ENCODE data around the gene ATP9A.
"Not testable (repeated sequence)": the region's sequence is repeated elsewhere in the genome, so short reads cannot be mapped to it uniquely, and the experiment has no call there.

Gene ATP9A

GRCh38 chr20:51725584-51726176 is 42.5 kb downstream of the ATP9A start:
- no peak for TF ChIP-seq CTCF (IDR thresholded peaks at IDR 0.05; ENCODE audit: low read depth, low read length)
- DNase-seq = no peak
- Histone ChIP-seq H3K4me3 (ENCODE audit: low read depth, low read length) (no peak overlapping the region), H3K4me1 (no peaks in the 10 kb centered on the region), H3K36me3 (no peaks in the 10 kb centered on the region), H3K9me3 (no peaks in the 10 kb centered on the region), H3K27me3 (no peaks in the 10 kb centered on the region)

- not testable (repeated sequence) for H3K36me3 ChIP-seq; H3K9me3 ChIP-seq; H3K27me3 ChIP-seq; H3K4me3 ChIP-seq (ENCODE audit: low read depth, low read length); DNase-seq; H3K4me1 ChIP-seq
These were observed 45.2 kb downstream of the ATP9A start for GRCh38 chr20:51723026-51723425.

GRCh38 chr20:51722246-51722645 is 45.9 kb downstream of the ATP9A start:
- not testable (repeated sequence) for H3K36me3 ChIP-seq; H3K4me1 ChIP-seq; DNase-seq; H3K4me3 ChIP-seq (ENCODE audit: low read depth, low read length); H3K9me3 ChIP-seq; H3K27me3 ChIP-seq

GRCh38 chr20:51720854-51721253 is 47.3 kb downstream of the ATP9A start:
- TF ChIP-seq CTCF (IDR thresholded peaks at IDR 0.05; ENCODE audit: low read depth, low read length) = no peak
- H3K36me3 ChIP-seq = no peaks in the 10 kb centered on the region
- DNase-seq = no peak
- no peaks in the 10 kb centered on the region for H3K4me1 ChIP-seq
- H3K27me3 ChIP-seq = no peaks in the 10 kb centered on the region
- no peaks in the 10 kb centered on the region for H3K9me3 ChIP-seq
- no peak overlapping the region for H3K4me3 ChIP-seq (ENCODE audit: low read depth, low read length)

- DNase-seq = no peak
- Histone ChIP-seq H3K36me3 (no peaks in the 10 kb centered on the region), H3K27me3 (no peaks in the 10 kb centered on the region), H3K9me3 (no peaks in the 10 kb centered on the region), H3K4me1 (no peaks in the 10 kb centered on the region), H3K4me3 (ENCODE audit: low read depth, low read length) (no peak overlapping the region)
- no peak for TF ChIP-seq CTCF (IDR thresholded peaks at IDR 0.05; ENCODE audit: low read depth, low read length)
These were observed 47.8 kb downstream of the ATP9A start for GRCh38 chr20:51720384-51720783.

GRCh38 chr20:51715856-51716185 is 52.4 kb downstream of the ATP9A start:
- Histone ChIP-seq H3K9me3 (no peaks in the 10 kb centered on the region), H3K36me3 (no peaks in the 10 kb centered on the region), H3K4me3 (ENCODE audit: low read depth, low read length) (no peak overlapping the region), H3K4me1 (no peaks in the 10 kb centered on the region), H3K27me3 (no peaks in the 10 kb centered on the region)
- TF ChIP-seq CTCF (IDR thresholded peaks at IDR 0.05; ENCODE audit: low read depth, low read length) = no peak
- DNase-seq = no peak

- no peak for DNase-seq
- no peak overlapping the region for H3K4me3 ChIP-seq (ENCODE audit: low read depth, low read length)
- no peaks in the 10 kb centered on the region for H3K4me1 ChIP-seq
- no peaks in the 10 kb centered on the region for H3K27me3 ChIP-seq
- no peaks in the 10 kb centered on the region for H3K9me3 ChIP-seq
- no peak for TF ChIP-seq CTCF (IDR thresholded peaks at IDR 0.05; ENCODE audit: low read depth, low read length)
- no peaks in the 10 kb centered on the region for H3K36me3 ChIP-seq
These were observed 52.9 kb downstream of the ATP9A start for GRCh38 chr20:51715163-51715855.

Measured in BE2C (cell line).